Erythroblast (primary cell): Measurements from ENCODE around the gene GAB4.

Source experiments
- DNase-seq, 2 experiments: peaks; one replicate each; lab custom pipeline; 2025; lab: John Stamatoyannopoulos, UW
- GATA1 ChIP-seq: IDR thresholded peaks from 2 replicates; pipeline ENCODE4 v1.6.1; 2011; ENCODE audit warnings: low read depth, mild to moderate bottlenecking, control low read depth, low read length, moderate library complexity
- POLR2A ChIP-seq: IDR thresholded peaks from 2 replicates; pipeline ENCODE4 v1.6.1; 2011; ENCODE audit warnings: mild to moderate bottlenecking, low read length

GAB4 gene

GRCh38 chr22:17013396-17014100, 5.5 kb upstream of the GAB4 start:
- DNase-seq = no peak

GRCh38 chr22:17012267-17012666, 4.2 kb upstream of the GAB4 start:
- TF ChIP-seq POLR2A (no peak), GATA1 (no peak)
- DNase-seq = no peak

More at GRCh38 chr22:17013396-17014100, 5.5 kb upstream of the GAB4 start:
- no peak for TF ChIP-seq POLR2A
- no peak for TF ChIP-seq GATA1

GRCh38 chr22:17009640-17010291, 1.7 kb upstream of the GAB4 start:
- DNase-seq = no peak
- TF ChIP-seq GATA1 (no peak), POLR2A (no peak)

GRCh38 chr22:17007257-17007656, 765 bp downstream of the GAB4 start:
- no peak for TF ChIP-seq GATA1
- TF ChIP-seq POLR2A = no peak
- DNase-seq = no peak

- TF ChIP-seq GATA1 = no peak
- TF ChIP-seq POLR2A = no peak
- no peak for DNase-seq
Measured at GRCh38 chr22:16989915-16990314, 18.1 kb downstream of the GAB4 start.

- TF ChIP-seq GATA1 = no peak
- no peak for TF ChIP-seq POLR2A
- DNase-seq = no peak
Measured at GRCh38 chr22:16988257-16988656, 19.8 kb downstream of the GAB4 start.

- no peak for DNase-seq
- TF ChIP-seq POLR2A = no peak
Measured at GRCh38 chr22:16987822-16988221, 20.2 kb downstream of the GAB4 start.

GRCh38 chr22:16975155-16975885, 32.7 kb downstream of the GAB4 start:
- TF ChIP-seq POLR2A = no peak
- no peak for TF ChIP-seq GATA1
- no peak for DNase-seq

- DNase-seq = no peak
- TF ChIP-seq GATA1 (no peak), POLR2A (no peak)
Measured at GRCh38 chr22:16974298-16975084, 33.5 kb downstream of the GAB4 start.

GRCh38 chr22:16973591-16974297, 34.3 kb downstream of the GAB4 start:
- TF ChIP-seq POLR2A (no peak), GATA1 (no peak)
- no peak for DNase-seq

- DNase-seq = no peak
- no peak for TF ChIP-seq GATA1
- TF ChIP-seq POLR2A = no peak
Measured at GRCh38 chr22:16972311-16972710, 35.7 kb downstream of the GAB4 start.

GRCh38 chr22:16970446-16970845, 37.6 kb downstream of the GAB4 start:
- no peak for DNase-seq

More at GRCh38 chr22:16970446-16970845, 37.6 kb downstream of the GAB4 start:
- TF ChIP-seq POLR2A = no peak
- no peak for TF ChIP-seq GATA1
